Stimulated activated naive B cell treated with anti-CD40 and anti-IgM and Interleukin-4, amounts not matched to agents 10 μg/mL and 1 μg/mL and 100 μg/mL, for 72 hours (primary cell): Measurements from ENCODE around the gene IWS1.
"Not testable (repeated sequence)": the region's sequence is repeated elsewhere in the genome, so short reads cannot be mapped to it uniquely, and the experiment has no call there.

Experiments used
- ATAC-seq, 2 donors: fragments of 150-1000 bp; cut with Tn5 transposase; replicated peaks; 2 replicates each; pipeline ENCODE4 v1.10.0; 2021; ENCODE audit warnings: moderate library complexity in 1 of 2
- DNase-seq: peaks from one replicate; pipeline ENCODE4 v3.0.0; 2021
- H3K27ac Mint-ChIP-seq: one replicate; pipeline ENCODE4 v1.8.0; 2022; ENCODE audit warnings: mild to moderate bottlenecking, mixed read lengths
- H3K27me3 Mint-ChIP-seq, 2 donors: one replicate each; pipeline ENCODE4 v1.8.0; 2022; ENCODE audit warnings: mixed read lengths in 2 of 2
- H3K36me3 Mint-ChIP-seq, 2 donors: one replicate each; pipeline ENCODE4 v1.8.0; 2022; ENCODE audit warnings: mixed read lengths in 2 of 2, mild to moderate bottlenecking in 1 of 2
- H3K4me1 Mint-ChIP-seq, 2 donors: one replicate each; pipeline ENCODE4 v1.8.0; 2022; ENCODE audit warnings: mixed read lengths in 2 of 2, mild to moderate bottlenecking in 1 of 2
- H3K4me3 Mint-ChIP-seq, 2 donors: one replicate each; pipeline ENCODE4 v1.8.0; 2022; ENCODE audit warnings: mild to moderate bottlenecking in 2 of 2, mixed read lengths in 2 of 2, moderate library complexity in 1 of 2
- H3K9me3 Mint-ChIP-seq, 2 donors: one replicate each; pipeline ENCODE4 v1.8.0; 2022; ENCODE audit warnings: mixed read lengths in 2 of 2, mild to moderate bottlenecking in 1 of 2

IWS1 gene

DNA sequence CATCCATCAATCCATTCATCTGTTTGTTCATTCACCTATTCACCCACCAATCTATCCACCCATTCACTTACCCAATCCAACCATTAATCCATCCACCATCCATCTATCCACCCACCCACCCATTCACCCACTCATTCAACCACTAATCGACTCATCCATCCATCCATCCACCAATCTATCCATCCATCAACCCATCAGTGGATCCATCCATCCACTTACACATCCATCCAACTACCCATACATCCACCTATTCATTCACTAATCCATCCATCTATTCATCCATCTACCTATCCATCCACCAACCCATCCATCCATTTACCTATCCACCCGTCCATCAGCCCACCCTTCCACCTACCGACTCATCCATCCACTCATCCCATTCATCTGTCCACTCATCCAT is 20.5 kb upstream of the IWS1 start:
- H3K9me3 Mint-ChIP-seq, result no peaks in the 10 kb centered on the region
- H3K27ac Mint-ChIP-seq, result no peak overlapping the region
- H3K27me3 Mint-ChIP-seq, result peaks cover 15 to 23% of the 10 kb centered on the region in 2 donors
- H3K36me3 Mint-ChIP-seq, result no peaks in the 10 kb centered on the region
- DNase-seq (no peak), ATAC-seq (no peak)
- no peak overlapping the region for H3K4me3 Mint-ChIP-seq
- no peaks in the 10 kb centered on the region for H3K4me1 Mint-ChIP-seq

DNA sequence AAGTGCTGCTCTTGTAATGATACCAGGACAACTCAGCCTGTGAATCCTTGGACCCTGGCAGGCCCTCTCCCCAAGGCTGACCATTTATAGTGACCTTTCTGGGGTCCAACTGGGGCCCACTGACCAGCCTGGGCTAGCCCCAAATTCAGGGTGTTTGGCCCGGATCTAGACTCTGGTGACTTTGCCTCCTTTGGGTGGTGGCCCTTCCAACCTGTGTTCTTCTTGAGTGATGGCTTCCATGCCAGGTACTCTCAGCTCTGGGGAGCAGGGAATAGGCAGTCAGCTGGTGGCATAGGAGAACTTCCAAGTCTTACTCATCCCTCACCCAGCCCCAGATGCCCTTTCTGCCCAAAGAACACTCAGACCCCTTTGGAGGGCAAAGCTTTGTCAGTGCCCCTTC is 19.5 kb upstream of the IWS1 start:
- H3K4me1 Mint-ChIP-seq, result no peaks in the 10 kb centered on the region
- no peak overlapping the region for H3K4me3 Mint-ChIP-seq
- no peak overlapping the region for H3K27ac Mint-ChIP-seq
- no peak for ATAC-seq
- no peaks in the 10 kb centered on the region for H3K36me3 Mint-ChIP-seq
- H3K27me3 Mint-ChIP-seq, result peaks cover 15 to 23% of the 10 kb centered on the region in 2 donors
- H3K9me3 Mint-ChIP-seq, result no peaks in the 10 kb centered on the region
- no peak for DNase-seq

DNA sequence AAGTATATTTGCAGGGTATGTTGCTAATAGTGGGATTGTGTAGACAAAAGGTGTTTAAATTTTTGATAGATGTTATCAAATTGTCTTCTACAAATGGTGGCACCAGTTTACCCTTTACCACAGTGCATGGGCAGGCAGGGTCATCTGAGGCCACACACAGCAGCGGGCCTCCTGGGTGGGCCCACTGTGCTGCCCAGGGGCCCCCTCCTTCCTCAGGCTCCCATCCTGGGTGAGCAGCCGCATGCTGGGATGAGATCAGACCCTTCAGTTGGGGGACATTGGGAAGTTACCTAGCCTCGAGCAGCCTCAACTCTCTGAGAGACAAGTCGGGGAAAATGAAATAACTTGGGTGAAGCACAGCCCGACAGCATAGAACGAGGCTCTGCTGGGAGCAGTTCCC is 18.9 kb upstream of the IWS1 start:
- H3K27me3 Mint-ChIP-seq, result peaks cover 15 to 23% of the 10 kb centered on the region in 2 donors
- no peaks in the 10 kb centered on the region for H3K9me3 Mint-ChIP-seq
- no peaks in the 10 kb centered on the region for H3K4me1 Mint-ChIP-seq
- no peaks in the 10 kb centered on the region for H3K36me3 Mint-ChIP-seq
- H3K27ac Mint-ChIP-seq, result no peak overlapping the region
- DNase-seq (no peak), ATAC-seq (no peak)
- H3K4me3 Mint-ChIP-seq, result no peak overlapping the region

DNA sequence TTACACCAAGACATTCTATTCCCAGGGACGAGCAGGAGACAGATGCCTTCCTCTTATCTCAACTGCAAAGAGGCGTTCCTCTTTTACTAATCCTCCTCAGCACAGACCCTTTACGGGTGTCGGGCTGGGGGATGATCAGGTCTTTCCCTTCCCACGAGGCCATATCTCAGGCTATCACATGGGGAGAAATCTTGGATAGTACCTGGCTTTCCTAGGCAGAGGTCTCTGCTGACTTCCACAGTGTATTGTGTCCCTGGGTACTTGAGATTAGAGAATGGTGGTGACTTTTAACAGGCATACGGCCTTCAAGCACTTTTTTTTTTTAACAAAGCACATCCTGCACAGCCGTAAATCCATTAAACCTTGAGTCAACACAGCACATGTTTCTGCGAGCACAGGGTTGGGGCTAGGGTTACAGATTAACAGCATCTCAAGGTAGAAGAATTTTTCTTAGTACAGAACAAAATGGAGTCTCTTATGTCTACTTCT is 16.8 kb upstream of the IWS1 start:
- not testable (repeated sequence) for H3K36me3 Mint-ChIP-seq, H3K4me3 Mint-ChIP-seq, H3K4me1 Mint-ChIP-seq, ATAC-seq, DNase-seq, H3K27me3 Mint-ChIP-seq, H3K9me3 Mint-ChIP-seq, H3K27ac Mint-ChIP-seq

DNA sequence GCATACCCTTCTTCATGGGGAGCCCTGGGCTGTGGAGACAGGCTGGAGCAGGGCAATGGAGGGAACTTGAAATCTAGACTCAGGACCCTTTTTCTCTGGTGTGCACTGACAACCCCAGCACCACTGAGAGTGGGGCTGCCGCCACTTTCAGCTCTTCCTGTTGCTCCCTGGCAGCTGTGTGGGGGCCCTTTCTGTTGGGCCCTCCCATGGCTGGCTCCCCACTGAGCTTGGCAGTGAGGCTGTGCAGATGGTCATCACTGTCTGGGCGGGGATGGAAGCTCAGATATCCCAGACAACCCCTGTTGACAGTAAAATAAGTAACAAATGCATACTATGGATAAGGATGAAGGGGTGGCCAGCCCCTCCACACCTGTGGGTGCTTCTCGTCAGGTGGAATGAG is 15.9 kb upstream of the IWS1 start:
- Mint-ChIP-seq H3K27ac (no peak overlapping the region), H3K4me1 (no peaks in the 10 kb centered on the region), H3K36me3 (no peaks in the 10 kb centered on the region), H3K4me3 (no peak overlapping the region), H3K9me3 (no peaks in the 10 kb centered on the region), H3K27me3 (peaks cover 15 to 16% of the 10 kb centered on the region in 2 donors)
- ATAC-seq, result no peak
- no peak for DNase-seq

DNA sequence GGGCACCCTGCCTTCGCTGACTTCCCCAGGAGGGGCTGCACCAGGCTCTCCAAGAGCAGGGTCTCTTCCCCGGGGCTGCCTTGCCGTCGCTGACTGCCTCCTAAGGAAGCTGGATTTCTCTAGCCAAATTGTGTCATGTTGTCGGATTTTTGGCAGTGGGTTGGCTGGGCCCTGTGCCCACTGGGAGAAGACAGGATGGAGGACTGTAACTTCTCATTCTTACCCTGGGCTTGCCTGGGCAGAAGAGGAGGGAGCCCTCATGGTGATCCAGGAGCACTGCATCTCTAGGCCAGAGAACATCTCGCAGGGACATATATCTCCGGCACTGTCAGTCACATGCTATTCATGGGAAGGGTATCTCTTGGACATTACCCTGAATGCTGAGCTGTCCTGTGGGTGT is 15.5 kb upstream of the IWS1 start:
- DNase-seq (no peak), ATAC-seq (no peak)
- Mint-ChIP-seq H3K9me3 (no peaks in the 10 kb centered on the region), H3K27ac (no peak overlapping the region), H3K4me3 (no peak overlapping the region), H3K36me3 (no peaks in the 10 kb centered on the region), H3K4me1 (no peaks in the 10 kb centered on the region), H3K27me3 (peaks cover 12 to 13% of the 10 kb centered on the region in 2 donors)

DNA sequence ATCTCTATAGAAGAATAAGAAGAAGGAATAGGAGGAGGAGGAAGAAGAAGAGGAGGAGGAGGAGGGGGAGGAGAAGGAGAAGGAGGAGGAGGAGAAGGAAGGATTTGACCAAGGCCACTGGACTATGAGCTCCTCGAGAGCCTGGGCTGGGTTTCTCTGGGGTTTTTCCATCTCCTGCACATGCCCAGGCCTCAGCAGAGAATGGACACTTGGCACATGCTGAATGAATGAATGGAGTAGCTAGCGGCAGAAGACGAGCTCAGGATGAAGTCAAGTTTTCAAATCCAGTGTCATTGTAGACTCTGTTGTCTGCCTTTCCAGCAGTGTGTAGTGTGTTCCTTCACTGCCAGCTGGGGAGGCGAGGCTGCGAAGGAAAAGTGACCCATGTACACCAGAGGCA is 11.4 kb upstream of the IWS1 start:
- peaks cover 0 to 5% of the 10 kb centered on the region in 2 donors for H3K4me1 Mint-ChIP-seq
- H3K27me3 Mint-ChIP-seq, result peaks cover 23 to 35% of the 10 kb centered on the region in 2 donors
- no peak for ATAC-seq
- no peaks in the 10 kb centered on the region for H3K9me3 Mint-ChIP-seq
- H3K4me3 Mint-ChIP-seq, result no peak overlapping the region
- no peaks in the 10 kb centered on the region for H3K36me3 Mint-ChIP-seq
- H3K27ac Mint-ChIP-seq, result no peak overlapping the region
- DNase-seq, result no peak

DNA sequence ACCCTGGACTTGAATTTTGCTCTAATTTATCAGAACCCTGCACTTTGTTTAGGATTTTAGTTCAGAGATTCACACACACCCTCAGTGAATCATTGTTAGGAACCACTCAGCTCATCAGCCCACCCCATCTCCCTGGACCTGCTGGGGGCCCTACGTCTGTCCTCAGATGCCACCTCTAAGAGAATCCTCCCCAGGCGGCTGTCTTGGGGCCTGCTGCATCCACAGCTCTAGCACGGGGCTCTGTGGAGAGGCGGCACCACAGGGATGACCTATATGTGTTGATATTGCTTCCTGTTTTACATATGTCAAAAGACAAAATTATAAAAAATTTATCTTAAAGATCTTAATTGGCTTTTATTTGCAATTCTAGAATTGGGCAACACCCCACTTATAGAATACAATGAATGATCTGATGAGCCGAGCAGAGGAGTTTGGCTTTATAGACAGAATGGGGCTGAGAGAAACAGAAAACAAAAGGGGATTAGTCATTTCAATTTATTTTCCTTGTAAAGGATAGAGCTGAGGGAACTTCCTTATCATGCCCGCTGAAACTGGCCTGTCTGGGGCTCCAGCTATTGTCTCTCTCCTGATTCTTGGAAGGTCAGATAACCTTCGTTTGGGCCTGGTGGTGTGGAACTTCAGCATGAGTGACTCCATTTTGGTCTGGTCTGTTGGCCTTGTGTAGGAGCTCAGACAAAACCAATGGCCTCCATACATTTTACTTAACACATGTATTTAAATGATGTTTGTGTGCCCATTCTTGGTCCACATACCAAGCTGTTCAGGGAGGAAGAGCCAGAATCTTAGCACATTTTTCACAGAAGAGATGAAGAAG is 10.6 kb upstream of the IWS1 start:
- DNase-seq (no peak), ATAC-seq (no peak)
- no peak overlapping the region for H3K27ac Mint-ChIP-seq
- no peaks in the 10 kb centered on the region for H3K9me3 Mint-ChIP-seq
- H3K27me3 Mint-ChIP-seq, result peaks cover 23 to 36% of the 10 kb centered on the region in 2 donors
- no peaks in the 10 kb centered on the region for H3K36me3 Mint-ChIP-seq
- peaks cover 0 to 5% of the 10 kb centered on the region in 2 donors for H3K4me1 Mint-ChIP-seq
- no peak overlapping the region for H3K4me3 Mint-ChIP-seq

DNA sequence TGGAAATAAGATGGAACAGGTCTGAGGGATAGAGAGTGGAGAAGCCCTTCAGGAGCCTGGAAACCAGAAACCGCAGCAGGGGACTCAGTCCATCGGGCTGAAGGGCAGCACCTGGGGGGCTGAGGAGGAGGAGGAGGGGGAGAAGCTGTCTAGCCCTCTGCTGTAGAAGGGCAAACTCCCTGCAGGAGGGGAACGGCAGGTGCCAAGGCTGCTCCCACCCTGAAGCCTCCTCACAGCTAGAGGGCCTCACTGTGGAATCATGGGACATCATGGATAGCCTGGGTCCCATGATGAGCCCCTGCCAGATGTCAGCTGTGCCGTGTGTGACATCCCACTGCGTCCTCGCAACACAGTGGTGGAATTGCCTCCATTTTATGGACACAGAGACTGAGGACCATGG is 9.6 kb upstream of the IWS1 start:
- peaks cover 0 to 5% of the 10 kb centered on the region in 2 donors for H3K4me1 Mint-ChIP-seq
- ATAC-seq (no peak), DNase-seq (no peak)
- H3K36me3 Mint-ChIP-seq, result no peaks in the 10 kb centered on the region
- H3K27ac Mint-ChIP-seq, result no peak overlapping the region
- H3K4me3 Mint-ChIP-seq, result no peak overlapping the region
- H3K9me3 Mint-ChIP-seq, result no peaks in the 10 kb centered on the region
- peaks cover 23 to 36% of the 10 kb centered on the region in 2 donors for H3K27me3 Mint-ChIP-seq

DNA sequence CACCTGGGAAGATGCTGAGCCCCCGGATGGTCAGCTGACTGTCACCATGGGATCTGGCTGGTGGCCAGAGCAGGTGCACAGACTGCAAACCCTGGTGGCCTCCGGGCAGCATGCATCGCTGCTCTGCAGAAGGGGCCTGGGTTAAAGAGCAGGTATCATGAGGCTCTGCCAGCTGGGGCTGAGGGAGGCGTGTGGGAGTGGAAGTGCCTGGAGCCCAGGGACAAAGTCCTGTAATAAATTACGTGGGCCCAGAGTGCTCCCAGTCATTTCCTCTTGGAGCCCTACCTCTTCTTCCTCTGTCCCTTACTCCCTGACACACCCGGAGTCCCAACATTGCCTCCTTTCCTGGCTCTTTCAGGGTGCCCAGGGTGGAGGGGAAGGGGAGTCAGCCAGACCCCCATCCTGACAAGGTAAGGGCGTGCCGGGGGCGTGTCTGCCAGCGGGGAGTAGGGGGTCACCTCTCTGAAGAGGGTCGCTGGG is 9.2 kb upstream of the IWS1 start, which contains the start of gene MYO7B:
Gene MYO7B, plus strand, starts transcription at position 262 of the 480 bp plus-strand sequence. CDS start 24,040 bp downstream, outside the sequence.
- no peak for DNase-seq
- H3K4me1 Mint-ChIP-seq, result peaks cover 0 to 5% of the 10 kb centered on the region in 2 donors
- H3K4me3 Mint-ChIP-seq, result no peak within 1 kb of the TSS
- peaks cover 23 to 36% of the 10 kb centered on the region in 2 donors for H3K27me3 Mint-ChIP-seq
- H3K9me3 Mint-ChIP-seq, result peaks cover 0 to under 1% of the 10 kb centered on the region in 2 donors
- ATAC-seq, result no peak
- no peaks in the 10 kb centered on the region for H3K36me3 Mint-ChIP-seq
- H3K27ac Mint-ChIP-seq, result no peak within 1 kb of the TSS

DNA sequence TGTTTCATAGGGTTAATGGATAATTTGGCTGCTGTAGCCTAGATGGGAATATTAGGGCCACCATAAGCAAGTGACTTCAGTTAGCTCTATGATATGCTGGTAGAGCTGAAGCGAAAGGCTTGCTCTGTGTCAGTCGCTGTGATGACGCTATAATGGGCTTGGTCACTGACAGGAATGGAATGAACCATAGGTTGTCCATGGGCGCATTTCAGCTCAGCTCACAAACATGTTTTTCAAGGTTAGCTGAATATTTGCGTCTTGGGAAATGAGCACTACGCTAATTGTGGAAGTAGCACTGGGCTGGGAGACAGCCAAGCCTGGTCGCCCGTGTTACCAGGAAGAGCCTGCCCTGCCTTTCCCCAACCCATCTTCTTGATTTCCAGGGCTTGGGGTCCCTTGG is 6.0 kb upstream of the IWS1 start:
- Mint-ChIP-seq H3K9me3 (peaks cover 4% of the 10 kb centered on the region in 2 donors), H3K4me3 (no peak overlapping the region), H3K4me1 (peaks cover 3 to 10% of the 10 kb centered on the region in 2 donors), H3K36me3 (no peaks in the 10 kb centered on the region), H3K27ac (no peak overlapping the region), H3K27me3 (peaks cover 16 to 28% of the 10 kb centered on the region in 2 donors)
- ATAC-seq (no peak), DNase-seq (no peak)

DNA sequence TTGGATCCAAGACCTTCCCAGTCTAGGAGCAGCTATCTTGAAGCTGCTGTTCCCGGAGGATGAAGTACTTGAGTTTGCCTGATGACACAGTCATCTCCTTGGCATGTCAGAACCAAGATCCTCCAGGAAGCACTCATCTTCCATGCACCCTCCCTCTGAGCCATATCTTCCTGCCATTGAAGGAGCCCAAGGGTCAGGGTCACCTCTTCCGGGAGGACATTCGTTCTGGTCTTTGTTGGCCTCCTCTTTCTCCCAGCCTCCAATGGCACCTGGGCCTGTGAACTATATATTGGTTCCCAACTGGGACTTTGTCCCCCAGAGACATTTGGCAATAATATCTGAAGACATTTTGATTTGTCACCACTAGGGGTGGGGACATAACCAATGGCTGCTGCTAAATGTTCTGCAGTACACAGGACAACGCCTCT is 4.9 kb upstream of the IWS1 start:
- no peak overlapping the region for H3K4me3 Mint-ChIP-seq

DNA sequence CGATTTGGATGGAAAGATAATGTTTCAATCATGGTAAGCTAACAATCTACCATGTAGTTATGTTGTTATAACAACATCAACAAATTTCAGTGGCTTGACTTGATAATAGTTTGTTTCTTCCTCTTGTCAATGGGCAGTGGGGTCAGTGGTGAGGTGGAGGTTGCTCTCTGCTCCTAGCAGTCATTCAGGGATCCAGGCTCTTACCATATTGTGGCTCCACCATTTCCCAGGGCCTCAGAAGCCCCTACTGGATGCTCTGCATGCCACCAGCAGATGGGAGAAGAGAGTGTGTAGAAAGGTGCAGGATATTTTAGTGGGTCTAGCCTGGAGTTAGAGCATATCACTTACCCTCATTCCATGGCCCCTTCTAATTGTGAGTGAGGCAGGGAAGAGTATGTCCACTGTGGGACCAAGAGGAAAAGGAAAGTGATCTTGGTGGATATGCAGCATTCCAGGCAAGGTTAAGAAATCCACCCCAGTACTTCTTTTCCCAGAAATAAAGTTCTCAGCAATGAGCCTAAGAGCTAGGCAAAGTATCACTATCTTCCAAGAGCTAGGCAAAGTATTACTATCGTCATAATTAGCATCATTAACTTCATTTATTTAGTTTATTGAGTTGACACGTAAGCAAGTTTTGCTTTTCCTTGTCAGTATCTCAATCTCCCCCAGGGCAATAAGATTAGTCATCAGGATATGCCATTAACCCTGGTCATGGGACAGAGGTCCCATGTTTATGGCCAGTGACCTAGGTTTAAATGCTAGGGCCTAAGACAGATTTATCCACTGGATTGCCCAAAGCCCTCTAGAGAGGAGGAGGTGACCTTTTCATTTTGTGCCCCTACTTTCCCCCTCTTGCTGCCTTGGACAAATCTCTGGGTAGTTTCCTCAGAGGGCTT is 4.2 kb upstream of the IWS1 start:
- DNase-seq, result no peak
- H3K9me3 Mint-ChIP-seq, result peaks cover 4% of the 10 kb centered on the region in 2 donors
- peaks cover 8 to 12% of the 10 kb centered on the region in 2 donors for H3K4me1 Mint-ChIP-seq
- no peak overlapping the region for H3K27ac Mint-ChIP-seq
- H3K4me3 Mint-ChIP-seq, result no peak overlapping the region
- H3K36me3 Mint-ChIP-seq, result no peaks in the 10 kb centered on the region
- no peak for ATAC-seq
- H3K27me3 Mint-ChIP-seq, result peaks cover 7 to 21% of the 10 kb centered on the region in 2 donors

More for the DNA sequence above, 4.9 kb upstream of the IWS1 start:
- no peak for DNase-seq
- peaks cover 14 to 26% of the 10 kb centered on the region in 2 donors for H3K27me3 Mint-ChIP-seq
- no peak overlapping the region for H3K27ac Mint-ChIP-seq
- peaks cover 8 to 16% of the 10 kb centered on the region in 2 donors for H3K4me1 Mint-ChIP-seq
- H3K36me3 Mint-ChIP-seq, result no peaks in the 10 kb centered on the region
- peaks cover 4% of the 10 kb centered on the region in 2 donors for H3K9me3 Mint-ChIP-seq
- ATAC-seq, result no peak

DNA sequence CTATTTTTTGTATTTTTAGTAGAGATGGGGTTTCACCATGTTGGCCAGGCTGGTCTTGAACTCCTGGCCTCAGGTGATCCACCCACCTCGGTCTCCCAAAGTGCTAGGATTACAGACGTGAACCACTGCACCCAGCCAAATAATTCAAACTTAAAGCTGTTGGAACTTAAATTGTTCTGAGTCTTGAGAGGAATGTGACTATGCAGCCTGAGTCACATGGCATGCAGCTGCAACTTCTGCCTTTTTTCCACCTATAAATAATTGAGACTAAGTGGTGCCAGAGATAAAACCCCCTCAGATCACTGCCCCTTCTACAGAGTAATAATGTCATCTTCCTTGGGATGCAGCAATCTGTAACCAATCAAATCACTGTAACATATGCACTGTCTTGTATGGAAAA is 3.1 kb upstream of the IWS1 start:
- H3K4me1 Mint-ChIP-seq, result peaks cover 10% of the 10 kb centered on the region in 2 donors
- not testable (repeated sequence) for H3K9me3 Mint-ChIP-seq, H3K27ac Mint-ChIP-seq, H3K36me3 Mint-ChIP-seq, ATAC-seq, DNase-seq, H3K4me3 Mint-ChIP-seq
- H3K27me3 Mint-ChIP-seq, result peaks cover 7 to 14% of the 10 kb centered on the region in 2 donors
